Adrenal gland (tissue), 12 donors: ENCODE measurements around the gene HES3. TPM values are rescaled to one million over a fixed set of nuclear protein-coding genes. Genes with fewer than 3 reads are reported as not detected.

Source experiments
- DNase-seq, 7 donors: peaks; one replicate each; pipeline ENCODE4 v3.0.0-alpha.2; 2019 to 2020
- H3K27ac ChIP-seq, 5 donors: fragments of 200-600 bp; sonication (generic) in 4 of 5; 1 replicate in 3 of 5; 2 replicates in 2 of 5; pipeline versions ENCODE4 v1.5.1 to v1.8.0; 2016 to 2020; ENCODE audit warnings: mild to moderate bottlenecking in 1 of 5
- H3K27me3 ChIP-seq: fragments of 200-600 bp; 2 replicates; pipeline ENCODE4 v1.8.0; 2021
- H3K36me3 ChIP-seq, 2 donors: fragments of 200-600 bp; replicated peaks in 1 of 2; 1 replicate in 1 of 2; 2 replicates in 1 of 2; pipeline versions ENCODE4 v1.5.1 to v1.8.0; 2018 to 2022
- H3K4me1 ChIP-seq, 2 donors: fragments of 200-600 bp; replicated peaks in 1 of 2; 1 replicate in 1 of 2; 2 replicates in 1 of 2; pipeline versions ENCODE4 v1.5.1 to v1.8.0; 2018 to 2021
- H3K4me3 ChIP-seq, 4 donors: fragments of 200-600 bp; sonication (generic) in 3 of 4; one replicate each; pipeline ENCODE4 v1.5.1; 2016 to 2018
- H3K9me3 ChIP-seq, 3 donors: fragments of 200-600 bp; sonication (generic) in 1 of 3; replicated peaks in 1 of 3; 1 replicate in 2 of 3; 2 replicates in 1 of 3; pipeline versions ENCODE4 v1.5.1 to v1.8.0; 2016 to 2021
- POLR2A ChIP-seq, 2 donors: fragments of 450-650 bp; IDR thresholded peaks; one replicate each; pipeline ENCODE4 v1.6.1; 2017; ENCODE audit warnings: antibody characterized with exemption in 2 of 2, mild to moderate bottlenecking in 2 of 2, moderate library complexity in 1 of 2
- WGBS, 4 donors: extraction: QIAGEN DNeasy Blood & Tissue Kit in 2 of 4; methylation state at CpG; one replicate each; pipeline versions ENCODE4 v1.1.5 to v1.1.7; 2013 to 2017; 5-methylcytosine and 5-hydroxymethylcytosine counted together
- intact Hi-C, 2 donors: fragments of 100-400 bp; cut with DNase I; formaldehyde crosslinking; loops; one replicate each; pipeline versions ENCODE4 v1.14.1 to v1.15.0; 2022 to 2023
- polyA plus RNA-seq, 3 donors: library from polyadenylated mRNA; stranded (reverse); fragments of 200-250 nt in 2 of 3; fragments of 350-450 nt in 1 of 3; fragmentation: Illumina TruSeq in 1 of 3; extraction: RNeasy Lipid Tissue Mini Kit (QIAGEN cat#74804) in 1 of 3; gene quantifications; one replicate each; pipeline ENCODE4 v1.2.3, GENCODE V29; 2013 to 2014
- total RNA-seq, 9 donors: library from RNA; depleted of rRNA in 4 of 9; stranded (reverse); fragments of >200 nt in 4 of 9; fragments of 120-200 nt in 1 of 9; fragmentation: NEBNext Ultra II Directional in 1 of 9; extraction: Animal tissue kit (Norgen Biotek cat#: 25700) in 1 of 9; gene quantifications; one replicate each; pipeline versions ENCODE4 v1.1.0 to v1.2.4, GENCODE V29; 2013 to 2023
- TF ChIP-seq, protein P1 (sequence below), 6 experiments: fragments of 450-650 bp in 4 of 6; fragments of 200-600 bp in 2 of 6; sonication (generic) in 1 of 6; IDR thresholded peaks; 1 replicate in 5 of 6; 2 replicates in 1 of 6; pipeline versions ENCODE4 v1.5.1 to v1.8.0; 2016 to 2021; ENCODE audit warnings: antibody characterized with exemption in 6 of 6, mild to moderate bottlenecking in 2 of 6, moderate library complexity in 1 of 6
- donor health status: healthy with polysubstance abuse.
- donor health status: Bipolar disorder and iron deficiency.
- donor health status: DM: yes; HTN: yes; CAD: no.
- donor health status: DM: no; HTN: no; CAD: no.
- donor health status: DM: no; HTN: no; CAD: no.
- donor health status: DM: yes; HTN: yes; CAD: no.

The HES3 gene
- total and polyA plus RNA-seq, 12 donors = not detected

- no peaks in the 10 kb centered on the region for H3K36me3 ChIP-seq
- 63 to 90% (median 73%) methylated on average over 2 to 5 of the region's 5 CpGs for WGBS, 4 donors
- no peak overlapping the region for H3K4me3 ChIP-seq
- no peak for DNase-seq
- intact Hi-C loops = loop anchor here (2.0 to 5.0 kb wide), 5 partner anchors 35 to 165 kb away; no protein-coding TSS in a partner anchor
- peaks cover 0 to 20% of the 10 kb centered on the region in 2 donors for H3K4me1 ChIP-seq
- TF ChIP-seq, protein P1, sequence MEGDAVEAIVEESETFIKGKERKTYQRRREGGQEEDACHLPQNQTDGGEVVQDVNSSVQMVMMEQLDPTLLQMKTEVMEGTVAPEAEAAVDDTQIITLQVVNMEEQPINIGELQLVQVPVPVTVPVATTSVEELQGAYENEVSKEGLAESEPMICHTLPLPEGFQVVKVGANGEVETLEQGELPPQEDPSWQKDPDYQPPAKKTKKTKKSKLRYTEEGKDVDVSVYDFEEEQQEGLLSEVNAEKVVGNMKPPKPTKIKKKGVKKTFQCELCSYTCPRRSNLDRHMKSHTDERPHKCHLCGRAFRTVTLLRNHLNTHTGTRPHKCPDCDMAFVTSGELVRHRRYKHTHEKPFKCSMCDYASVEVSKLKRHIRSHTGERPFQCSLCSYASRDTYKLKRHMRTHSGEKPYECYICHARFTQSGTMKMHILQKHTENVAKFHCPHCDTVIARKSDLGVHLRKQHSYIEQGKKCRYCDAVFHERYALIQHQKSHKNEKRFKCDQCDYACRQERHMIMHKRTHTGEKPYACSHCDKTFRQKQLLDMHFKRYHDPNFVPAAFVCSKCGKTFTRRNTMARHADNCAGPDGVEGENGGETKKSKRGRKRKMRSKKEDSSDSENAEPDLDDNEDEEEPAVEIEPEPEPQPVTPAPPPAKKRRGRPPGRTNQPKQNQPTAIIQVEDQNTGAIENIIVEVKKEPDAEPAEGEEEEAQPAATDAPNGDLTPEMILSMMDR (IDR thresholded peaks at IDR 0.05) = no peak
- no peak for TF ChIP-seq POLR2A (IDR thresholded peaks at IDR 0.05)
- peaks cover 34% of the 10 kb centered on the region for H3K27me3 ChIP-seq
- no peaks in the 10 kb centered on the region for H3K9me3 ChIP-seq
- H3K27ac ChIP-seq = no peak overlapping the region
Measured at GRCh38 chr1:6247651-6248050, 3.7 kb downstream of the HES3 start.

DNA sequence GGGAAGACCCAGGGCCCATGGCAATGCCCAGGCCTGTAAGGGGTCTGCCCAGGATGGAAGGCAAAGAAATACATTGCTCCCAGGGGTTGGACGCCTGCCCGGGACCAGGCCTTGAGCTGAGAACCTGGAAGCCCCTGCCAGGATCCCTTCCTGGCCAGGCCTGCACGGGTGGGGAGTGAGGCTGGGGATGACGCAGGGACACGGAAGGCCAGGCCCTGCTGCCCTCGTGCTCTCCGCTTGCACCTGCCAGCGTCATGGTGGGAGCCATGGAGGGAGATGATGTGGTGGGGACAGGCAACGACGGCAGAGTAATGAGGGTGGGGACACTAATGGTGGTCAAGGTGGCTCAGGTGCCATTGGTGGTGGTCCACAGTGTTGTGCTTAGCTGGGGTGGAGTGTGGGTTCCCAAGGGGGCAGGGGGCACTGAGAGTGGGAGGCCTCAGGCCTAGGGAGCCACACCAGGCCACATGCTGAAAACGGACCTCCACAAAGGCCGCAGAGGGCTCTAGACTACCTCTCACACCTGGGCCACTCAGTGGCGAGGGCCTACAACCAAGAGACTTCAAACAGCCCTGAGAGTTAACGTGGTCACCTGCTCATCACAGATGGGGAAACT lies 4.3 kb downstream of the HES3 start:
- intact Hi-C loops = loop anchor here (5.0 kb wide), 3 partner anchors 34 to 164 kb away; no protein-coding TSS in a partner anchor
- 54 to 58% (median 56%) methylated on average over 13 to 14 of the region's 14 CpGs for WGBS, 4 donors
- Histone ChIP-seq H3K4me1 (peaks cover 0 to 20% of the 10 kb centered on the region in 2 donors), H3K27me3 (peaks cover 28% of the 10 kb centered on the region), H3K9me3 (no peaks in the 10 kb centered on the region), H3K4me3 (no peak overlapping the region), H3K36me3 (no peaks in the 10 kb centered on the region), H3K27ac (no peak overlapping the region)
- DNase-seq = peak in 4 of 7 donors; percentile 51 to 65 (median 62)
- TF ChIP-seq POLR2A (IDR thresholded peaks at IDR 0.05) = no peak
- TF ChIP-seq, protein P1 (IDR thresholded peaks at IDR 0.05) = no peak

- TF ChIP-seq POLR2A (IDR thresholded peaks at IDR 0.05) = no peak
- TF ChIP-seq, protein P1 (IDR thresholded peaks at IDR 0.05) = no peak
- intact Hi-C loops = loop anchor here (5.0 kb wide), 3 partner anchors 33 to 163 kb away; no protein-coding TSS in a partner anchor
- H3K9me3 ChIP-seq = no peaks in the 10 kb centered on the region
- WGBS, 4 donors = 7 to 25% (median 17%) methylated on average over 4 to 96 of the region's 96 CpGs
- no peak overlapping the region for H3K27ac ChIP-seq
- peak in 1 of 7 donors; percentile 32 for DNase-seq
- no peak overlapping the region for H3K4me3 ChIP-seq
- H3K4me1 ChIP-seq = peaks cover 0 to 20% of the 10 kb centered on the region in 2 donors
- H3K27me3 ChIP-seq = peaks cover 21% of the 10 kb centered on the region
- H3K36me3 ChIP-seq = no peaks in the 10 kb centered on the region
Measured at GRCh38 chr1:6248932-6249738, 5.2 kb downstream of the HES3 start.
